Endothelial cell of coronary artery (primary cell): ENCODE results near the gene KCNJ14. TPM values are rescaled to one million over a fixed set of nuclear protein-coding genes. Genes with fewer than 3 reads are reported as not detected.

ENCODE experiments used
- total RNA-seq: library from RNA; depleted of rRNA; stranded (reverse); fragments of >200 nt; gene quantifications from 2 replicates; pipeline ENCODE4 v1.2.3, GENCODE V29; 2014

Gene KCNJ14
- total RNA-seq: 0.36 and 0.75 TPM in 2 replicates

DNA sequence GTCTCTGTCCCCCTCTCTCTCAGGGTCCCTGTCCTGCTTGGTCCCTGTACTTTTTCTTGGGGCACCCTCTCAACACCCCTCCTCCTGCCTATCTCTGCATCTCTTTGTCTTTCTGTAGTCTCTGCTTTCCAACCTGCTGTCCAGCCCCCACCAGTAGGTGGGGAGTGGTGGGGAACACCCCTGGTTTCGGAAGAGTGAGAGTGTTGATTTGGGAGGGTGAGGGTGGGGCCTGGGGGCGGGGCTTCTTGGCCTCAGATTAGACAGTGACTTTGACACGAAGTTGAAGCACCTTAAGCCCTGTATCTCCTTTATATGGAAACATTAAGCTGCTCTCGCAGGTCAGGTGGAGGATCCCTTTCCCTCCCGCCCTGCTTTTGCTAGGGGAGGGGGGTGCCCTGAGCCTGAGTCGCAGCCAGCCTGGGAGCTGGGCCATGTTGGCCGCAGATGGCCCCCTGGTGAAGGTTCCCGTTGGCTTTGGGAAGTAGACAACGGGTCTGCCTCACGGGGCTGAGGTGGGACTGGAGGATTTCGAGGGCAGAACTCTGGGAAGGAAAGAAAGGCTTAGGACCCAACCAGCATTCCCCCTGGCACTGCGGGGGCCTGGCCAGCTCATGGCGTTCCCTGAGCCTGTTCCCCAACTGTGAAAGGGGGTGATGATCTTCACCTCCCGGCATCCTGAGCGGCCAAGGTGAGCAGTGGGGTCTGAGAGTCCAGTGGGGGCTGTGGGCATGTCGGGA, at the start of gene KCNJ14:
KCNJ14 (plus strand) TSS at position 404 of the 737 bp plus-strand sequence. CDS start 6,151 bp downstream, outside the sequence.

DNA sequence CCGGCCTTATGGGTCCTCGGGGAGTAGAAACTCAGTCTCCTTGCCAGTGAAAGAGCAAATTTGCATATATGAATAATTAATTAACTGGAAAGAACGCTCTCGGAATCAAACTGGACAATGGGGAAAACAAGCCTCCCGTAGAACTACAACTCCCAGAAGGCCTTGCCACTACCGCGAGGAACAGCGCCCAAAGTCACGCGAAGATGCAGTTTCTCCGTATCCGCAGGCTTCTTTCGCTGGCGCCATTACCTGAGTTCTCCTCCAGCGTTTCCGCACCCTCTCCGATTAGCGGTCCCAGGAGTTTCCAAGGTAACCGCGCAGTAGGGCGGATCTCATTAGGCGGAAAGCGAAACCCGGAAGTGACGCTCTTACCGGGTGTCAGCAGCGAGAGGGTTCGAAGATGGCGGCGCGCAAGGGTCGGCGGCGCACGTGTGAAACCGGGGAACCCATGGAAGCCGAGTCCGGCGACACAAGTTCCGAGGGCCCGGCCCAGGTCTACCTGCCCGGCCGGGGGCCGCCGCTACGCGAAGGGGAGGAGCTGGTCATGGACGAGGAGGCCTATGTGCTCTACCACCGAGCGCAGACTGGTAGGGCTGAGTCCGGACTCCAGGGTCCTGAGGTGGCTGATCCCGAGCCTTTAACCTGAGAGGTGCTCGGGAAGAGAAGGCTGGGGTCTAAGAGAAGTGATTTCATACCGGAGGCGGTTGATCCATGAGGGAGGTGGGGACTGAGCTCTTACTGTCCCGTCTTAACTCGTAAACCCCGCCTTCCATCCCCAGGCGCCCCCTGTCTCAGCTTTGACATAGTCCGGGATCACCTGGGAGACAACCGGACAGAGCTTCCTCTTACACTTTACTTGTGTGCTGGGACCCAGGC, 9.5 kb upstream of the KCNJ14 start, which contains the start of gene GRWD1:
GRWD1 (plus strand) TSS at position 378 of the 876 bp plus-strand sequence; CDS start at position 401, 23 bp downstream.

DNA sequence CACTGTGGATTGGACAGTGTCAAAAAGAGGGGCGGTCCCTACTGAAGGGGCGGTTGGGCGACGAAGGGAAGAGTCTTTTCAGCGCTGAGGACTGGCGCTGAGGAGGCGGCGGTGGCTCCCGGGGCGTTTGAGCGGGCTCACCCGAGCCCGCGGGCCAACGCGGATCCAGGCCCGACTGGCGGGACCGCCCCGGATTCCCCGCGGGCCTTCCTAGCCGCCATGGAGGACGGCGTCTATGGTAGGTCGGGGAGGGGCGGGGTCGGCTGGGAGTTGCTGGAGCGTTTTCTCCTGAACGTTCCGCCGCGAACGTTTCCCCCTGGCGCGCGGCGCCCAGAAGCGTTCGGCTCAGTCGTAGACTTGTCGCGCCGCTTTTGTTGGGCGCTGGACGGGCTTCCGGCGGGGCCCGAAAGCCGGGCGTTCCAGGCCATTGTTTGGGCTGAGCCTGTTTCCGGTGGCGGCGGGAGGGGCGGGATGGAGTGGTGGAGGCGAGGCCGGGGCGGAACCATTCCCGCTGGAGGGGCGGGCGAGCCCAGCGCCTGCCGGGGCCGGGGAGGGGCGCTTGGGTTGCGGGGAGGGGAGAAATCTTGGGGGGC, 14.0 kb downstream of the KCNJ14 start, which contains the start of gene CYTH2:
CYTH2 (plus strand) TSS at position 81 of the 593 bp plus-strand sequence; CDS start at position 220, 139 bp downstream.

DNA sequence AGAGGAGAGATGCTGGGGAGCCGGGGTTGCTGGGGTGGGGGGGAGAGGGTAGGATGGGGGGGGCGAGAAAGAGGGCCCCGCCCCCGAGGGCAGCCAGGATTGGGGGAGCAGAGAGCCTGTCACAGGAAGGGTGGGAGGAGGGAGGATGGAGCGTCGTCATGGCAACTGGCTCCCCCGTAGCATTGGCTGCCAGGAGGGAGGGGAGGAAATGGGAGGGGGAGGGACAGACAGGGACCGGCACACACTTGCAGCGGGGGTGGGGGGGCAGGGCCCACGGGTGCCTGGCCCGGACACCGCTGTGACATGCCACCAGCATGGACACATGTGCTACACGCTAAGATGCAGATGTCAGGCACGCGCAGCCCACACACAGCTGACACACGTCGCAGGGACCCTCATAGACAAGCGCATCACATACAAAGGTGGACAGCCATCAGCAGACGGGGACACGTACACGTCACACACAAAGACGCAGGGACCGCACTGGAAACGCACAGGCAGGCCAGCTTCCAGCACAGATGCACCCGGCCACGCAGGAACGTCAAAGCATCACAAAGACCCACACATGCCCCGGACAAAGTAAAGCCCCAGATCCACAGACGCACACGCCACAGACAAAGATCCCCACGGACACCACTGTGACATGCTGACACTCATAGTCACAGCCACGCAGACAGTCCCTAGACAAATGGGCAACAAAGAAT, 56.6 kb downstream of the KCNJ14 start, which contains the start of gene LMTK3:
LMTK3 (minus strand) TSS at position 36 of the 704 bp plus-strand sequence. CDS start 259 bp downstream, outside the sequence.

Other genes with a start within 250 kb of the KCNJ14 start
- 106 and 112 TPM in 2 replicates for gene CARD8, start 199.7 kb upstream of the KCNJ14 start, total RNA-seq
- 0.28 and 1.7 TPM in 2 replicates for gene ZNF114, start 185.5 kb upstream of the KCNJ14 start, total RNA-seq
- gene EMP3, start 130.0 kb upstream of the KCNJ14 start, total RNA-seq: 84.4 and 92.3 TPM in 2 replicates
- 2.0 and 2.6 TPM in 2 replicates for gene TMEM143, start 91.6 kb upstream of the KCNJ14 start, total RNA-seq
- not detected in 2 replicates for gene SYNGR4, start 91.2 kb upstream of the KCNJ14 start, total RNA-seq
- gene KDELR1, start 64.0 kb upstream of the KCNJ14 start, total RNA-seq: 43.4 and 47.6 TPM in 2 replicates
- gene GRIN2D, start 61.9 kb upstream of the KCNJ14 start, total RNA-seq: 0.27 and 0.66 TPM in 2 replicates
- 30.1 and 31.1 TPM in 2 replicates for gene GRWD1, start 9.6 kb upstream of the KCNJ14 start, total RNA-seq
- 58.9 and 69.9 TPM in 2 replicates for gene CYTH2, start 13.8 kb downstream of the KCNJ14 start, total RNA-seq
- gene LMTK3, start 56.3 kb downstream of the KCNJ14 start, total RNA-seq: under 0.01 and 0.28 TPM in 2 replicates
- gene SULT2B1, start 96.6 kb downstream of the KCNJ14 start, total RNA-seq: not detected in 2 replicates
- not detected in 2 replicates for gene SPACA4, start 151.2 kb downstream of the KCNJ14 start, total RNA-seq
- 0.56 and 0.90 TPM in 2 replicates for gene FAM83E, start 159.5 kb downstream of the KCNJ14 start, total RNA-seq
- 2,428 and 2,851 TPM in 2 replicates for gene RPL18, start 163.6 kb downstream of the KCNJ14 start, total RNA-seq
- gene SPHK2, start 163.9 kb downstream of the KCNJ14 start, total RNA-seq: 4.6 and 5.0 TPM in 2 replicates
- gene DBP, start 181.8 kb downstream of the KCNJ14 start, total RNA-seq: 0.81 and 1.6 TPM in 2 replicates
- 1.3 and 1.7 TPM in 2 replicates for gene CA11, start 190.6 kb downstream of the KCNJ14 start, total RNA-seq
- under 0.01 TPM in 1 of 2 replicates, not detected in the other for gene NTN5, start 217.4 kb downstream of the KCNJ14 start, total RNA-seq
- not detected in 2 replicates for gene FUT2, start 240.4 kb downstream of the KCNJ14 start, total RNA-seq